Adrenal gland (tissue), 12 donors: Measurements from ENCODE around the gene TMEM88. TPM values are rescaled to one million over a fixed set of nuclear protein-coding genes. Genes with fewer than 3 reads are reported as not detected.

ENCODE experiments used
- DNase-seq, 7 donors: peaks; one replicate each; pipeline ENCODE4 v3.0.0-alpha.2; 2019 to 2020
- H3K27ac ChIP-seq, 5 donors: fragments of 200-600 bp; sonication (generic) in 4 of 5; 1 replicate in 3 of 5; 2 replicates in 2 of 5; pipeline versions ENCODE4 v1.5.1 to v1.8.0; 2016 to 2020; ENCODE audit warnings: mild to moderate bottlenecking in 1 of 5
- H3K27me3 ChIP-seq: fragments of 200-600 bp; 2 replicates; pipeline ENCODE4 v1.8.0; 2021
- H3K36me3 ChIP-seq, 2 donors: fragments of 200-600 bp; replicated peaks in 1 of 2; 1 replicate in 1 of 2; 2 replicates in 1 of 2; pipeline versions ENCODE4 v1.5.1 to v1.8.0; 2018 to 2022
- H3K4me1 ChIP-seq, 2 donors: fragments of 200-600 bp; replicated peaks in 1 of 2; 1 replicate in 1 of 2; 2 replicates in 1 of 2; pipeline versions ENCODE4 v1.5.1 to v1.8.0; 2018 to 2021
- H3K4me3 ChIP-seq, 4 donors: fragments of 200-600 bp; sonication (generic) in 3 of 4; one replicate each; pipeline ENCODE4 v1.5.1; 2016 to 2018
- H3K9me3 ChIP-seq, 3 donors: fragments of 200-600 bp; sonication (generic) in 1 of 3; replicated peaks in 1 of 3; 1 replicate in 2 of 3; 2 replicates in 1 of 3; pipeline versions ENCODE4 v1.5.1 to v1.8.0; 2016 to 2021
- POLR2A ChIP-seq, 2 donors: fragments of 450-650 bp; IDR thresholded peaks; one replicate each; pipeline ENCODE4 v1.6.1; 2017; ENCODE audit warnings: antibody characterized with exemption in 2 of 2, mild to moderate bottlenecking in 2 of 2, moderate library complexity in 1 of 2
- WGBS, 4 donors: extraction: QIAGEN DNeasy Blood & Tissue Kit in 2 of 4; methylation state at CpG; one replicate each; pipeline versions ENCODE4 v1.1.5 to v1.1.7; 2013 to 2017; 5-methylcytosine and 5-hydroxymethylcytosine counted together
- intact Hi-C, 2 donors: fragments of 100-400 bp; cut with DNase I; formaldehyde crosslinking; loops; one replicate each; pipeline versions ENCODE4 v1.14.1 to v1.15.0; 2022 to 2023
- polyA plus RNA-seq, 3 donors: library from polyadenylated mRNA; stranded (reverse); fragments of 200-250 nt in 2 of 3; fragments of 350-450 nt in 1 of 3; fragmentation: Illumina TruSeq in 1 of 3; extraction: RNeasy Lipid Tissue Mini Kit (QIAGEN cat#74804) in 1 of 3; gene quantifications; one replicate each; pipeline ENCODE4 v1.2.3, GENCODE V29; 2013 to 2014
- total RNA-seq, 9 donors: library from RNA; depleted of rRNA in 4 of 9; stranded (reverse); fragments of >200 nt in 4 of 9; fragments of 120-200 nt in 1 of 9; fragmentation: NEBNext Ultra II Directional in 1 of 9; extraction: Animal tissue kit (Norgen Biotek cat#: 25700) in 1 of 9; gene quantifications; one replicate each; pipeline versions ENCODE4 v1.1.0 to v1.2.4, GENCODE V29; 2013 to 2023
- TF ChIP-seq, protein P1 (sequence below), 6 experiments: fragments of 450-650 bp in 4 of 6; fragments of 200-600 bp in 2 of 6; sonication (generic) in 1 of 6; IDR thresholded peaks; 1 replicate in 5 of 6; 2 replicates in 1 of 6; pipeline versions ENCODE4 v1.5.1 to v1.8.0; 2016 to 2021; ENCODE audit warnings: antibody characterized with exemption in 6 of 6, mild to moderate bottlenecking in 2 of 6, moderate library complexity in 1 of 6
- donor health status: healthy with polysubstance abuse.
- donor health status: Bipolar disorder and iron deficiency.
- donor health status: DM: yes; HTN: yes; CAD: no.
- donor health status: DM: no; HTN: no; CAD: no.
- donor health status: DM: no; HTN: no; CAD: no.
- donor health status: DM: yes; HTN: yes; CAD: no.

The TMEM88 gene
- total and polyA plus RNA-seq, 12 donors, result 7.9 to 107 (median 25.1) TPM

DNA sequence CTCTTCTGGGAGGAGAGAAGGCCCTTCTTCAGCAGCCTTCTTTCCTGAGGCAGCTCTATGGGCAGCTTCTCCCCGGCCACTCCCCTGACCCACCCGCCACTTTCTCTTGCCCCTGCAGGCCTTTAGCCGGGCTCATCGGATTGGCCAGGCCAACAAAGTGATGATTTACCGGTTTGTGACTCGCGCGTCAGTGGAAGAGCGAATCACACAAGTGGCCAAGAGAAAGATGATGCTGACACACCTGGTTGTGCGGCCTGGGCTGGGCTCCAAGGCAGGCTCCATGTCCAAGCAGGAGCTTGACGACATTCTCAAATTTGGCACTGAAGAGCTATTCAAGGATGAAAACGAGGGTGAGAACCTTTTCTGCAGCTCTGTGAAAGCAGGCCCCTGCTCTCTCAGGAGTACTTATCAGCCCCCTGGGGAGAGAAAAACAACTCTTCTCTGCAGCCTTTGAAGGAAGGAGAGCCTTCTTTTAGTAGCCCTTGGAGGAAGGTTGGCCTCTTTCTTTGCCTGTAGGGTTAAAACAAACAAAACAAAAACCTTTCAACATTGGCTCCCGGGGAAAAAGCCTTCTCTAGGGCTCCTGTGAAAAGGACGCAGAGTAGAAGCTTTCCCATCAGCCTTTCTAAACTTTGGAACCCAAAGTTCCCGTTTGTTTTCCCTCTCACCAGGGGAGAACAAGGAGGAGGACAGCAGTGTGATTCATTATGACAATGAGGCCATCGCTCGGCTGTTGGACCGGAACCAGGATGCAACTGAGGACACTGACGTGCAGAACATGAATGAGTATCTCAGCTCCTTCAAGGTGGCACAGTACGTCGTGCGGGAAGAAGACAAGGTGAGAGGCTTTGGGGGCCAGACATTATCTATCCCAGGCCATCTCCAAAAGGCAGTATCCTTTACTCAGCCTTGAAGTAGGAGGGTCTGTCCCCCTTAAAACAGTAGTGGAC is 48.6 kb downstream of the TMEM88 start:
- Histone ChIP-seq H3K9me3 (no peaks in the 10 kb centered on the region), H3K27me3 (no peaks in the 10 kb centered on the region), H3K4me1 (no peaks in the 10 kb centered on the region), H3K36me3 (peaks cover 0 to 100% of the 10 kb centered on the region in 2 donors), H3K27ac (peak overlapping the region in 1 of 5 donors; percentile 38), H3K4me3 (no peak overlapping the region)
- peak in 5 of 7 donors; percentile 56 to 73 (median 72) for DNase-seq
- intact Hi-C loops, result no loop called here
- TF ChIP-seq POLR2A (IDR thresholded peaks at IDR 0.05), result no peak
- TF ChIP-seq, protein P1, sequence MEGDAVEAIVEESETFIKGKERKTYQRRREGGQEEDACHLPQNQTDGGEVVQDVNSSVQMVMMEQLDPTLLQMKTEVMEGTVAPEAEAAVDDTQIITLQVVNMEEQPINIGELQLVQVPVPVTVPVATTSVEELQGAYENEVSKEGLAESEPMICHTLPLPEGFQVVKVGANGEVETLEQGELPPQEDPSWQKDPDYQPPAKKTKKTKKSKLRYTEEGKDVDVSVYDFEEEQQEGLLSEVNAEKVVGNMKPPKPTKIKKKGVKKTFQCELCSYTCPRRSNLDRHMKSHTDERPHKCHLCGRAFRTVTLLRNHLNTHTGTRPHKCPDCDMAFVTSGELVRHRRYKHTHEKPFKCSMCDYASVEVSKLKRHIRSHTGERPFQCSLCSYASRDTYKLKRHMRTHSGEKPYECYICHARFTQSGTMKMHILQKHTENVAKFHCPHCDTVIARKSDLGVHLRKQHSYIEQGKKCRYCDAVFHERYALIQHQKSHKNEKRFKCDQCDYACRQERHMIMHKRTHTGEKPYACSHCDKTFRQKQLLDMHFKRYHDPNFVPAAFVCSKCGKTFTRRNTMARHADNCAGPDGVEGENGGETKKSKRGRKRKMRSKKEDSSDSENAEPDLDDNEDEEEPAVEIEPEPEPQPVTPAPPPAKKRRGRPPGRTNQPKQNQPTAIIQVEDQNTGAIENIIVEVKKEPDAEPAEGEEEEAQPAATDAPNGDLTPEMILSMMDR (IDR thresholded peaks at IDR 0.05), result no peak
- WGBS, 4 donors, result 63 to 65% (median 64%) methylated on average over 17 to 22 of the region's 22 CpGs

Other genes starting within 250 kb of the TMEM88 start
- 10 to 100 TPM; 35.6 to 68.6 (median 45.5) TPM for gene FXR2, start 240.2 kb upstream of the TMEM88 start, total RNA-seq
- 10 to 100 TPM; 42.2 to 73.1 (median 42.4) TPM for gene FXR2, start 240.2 kb upstream of the TMEM88 start, polyA plus RNA-seq
- 100 to 1,000 TPM; 165 to 403 (median 233) TPM for gene SAT2, start 227.2 kb upstream of the TMEM88 start, total RNA-seq
- gene SAT2, start 227.2 kb upstream of the TMEM88 start, polyA plus RNA-seq, result 100 to 1,000 TPM; 190 to 700 (median 511) TPM
- gene SHBG, start 224.9 kb upstream of the TMEM88 start, total RNA-seq, result 1 to 10 TPM in 8 of 9 donors, under 1 TPM in 1; 0.30 to 2.9 (median 1.9) TPM
- gene SHBG, start 224.9 kb upstream of the TMEM88 start, polyA plus RNA-seq, result 1 to 10 TPM; 1.2 to 3.8 (median 2.0) TPM
- gene ATP1B2, start 204.1 kb upstream of the TMEM88 start, total RNA-seq, result 10 to 100 TPM in 5 of 9 donors, 1 to 10 TPM in 4; 1.2 to 32.6 (median 14.5) TPM
- 1 to 10 TPM; 7.9 to 9.2 (median 8.5) TPM for gene ATP1B2, start 204.1 kb upstream of the TMEM88 start, polyA plus RNA-seq
- 10 to 100 TPM in 8 of 9 donors, 1 to 10 TPM in 1; 9.7 to 85.9 (median 28.3) TPM for gene TP53, start 167.6 kb upstream of the TMEM88 start, total RNA-seq
- 10 to 100 TPM; 13.4 to 19.9 (median 17.4) TPM for gene TP53, start 167.6 kb upstream of the TMEM88 start, polyA plus RNA-seq
- gene WRAP53, start 166.6 kb upstream of the TMEM88 start, total RNA-seq, result 10 to 100 TPM in 1 of 9 donors, 1 to 10 TPM in 8; 3.4 to 15.3 (median 6.7) TPM
- 10 to 100 TPM in 2 of 3 donors, 1 to 10 TPM in 1; 4.5 to 31.0 (median 21.1) TPM for gene WRAP53, start 166.6 kb upstream of the TMEM88 start, polyA plus RNA-seq
- gene EFNB3, start 149.9 kb upstream of the TMEM88 start, total RNA-seq, result 1 to 10 TPM in 5 of 9 donors, under 1 TPM in 3, not detected in 1; 0.26 to 1.5 (median 1.1) TPM
- gene EFNB3, start 149.9 kb upstream of the TMEM88 start, polyA plus RNA-seq, result 1 to 10 TPM in 2 of 3 donors, under 1 TPM in 1; 0.61 to 4.3 (median 1.2) TPM
- gene DNAH2, start 137.3 kb upstream of the TMEM88 start, total RNA-seq, result under 1 TPM; 0.04 to 0.26 (median 0.11) TPM
- gene DNAH2, start 137.3 kb upstream of the TMEM88 start, polyA plus RNA-seq, result under 1 TPM; 0.02 to 0.08 (median 0.07) TPM
- gene KDM6B, start 20.8 kb upstream of the TMEM88 start, total RNA-seq, result 10 to 100 TPM in 5 of 9 donors, 1 to 10 TPM in 4; 3.1 to 31.2 (median 11.8) TPM
- 10 to 100 TPM in 2 of 3 donors, 1 to 10 TPM in 1; 2.2 to 35.9 (median 10.6) TPM for gene KDM6B, start 20.8 kb upstream of the TMEM88 start, polyA plus RNA-seq
- 100 to 1,000 TPM in 8 of 9 donors, 10 to 100 TPM in 1; 96.2 to 281 (median 124) TPM for gene NAA38, start 2.5 kb downstream of the TMEM88 start, total RNA-seq
- 100 to 1,000 TPM in 2 of 3 donors, 10 to 100 TPM in 1; 34.5 to 424 (median 329) TPM for gene NAA38, start 2.5 kb downstream of the TMEM88 start, polyA plus RNA-seq
- gene CYB5D1, start 2.9 kb downstream of the TMEM88 start, total RNA-seq, result 10 to 100 TPM in 8 of 9 donors, 1 to 10 TPM in 1; 9.1 to 24.4 (median 17.6) TPM
- 10 to 100 TPM in 2 of 3 donors, 1 to 10 TPM in 1; 6.5 to 36.8 (median 10.2) TPM for gene CYB5D1, start 2.9 kb downstream of the TMEM88 start, polyA plus RNA-seq
- gene CHD3, start 33.7 kb downstream of the TMEM88 start, total RNA-seq, result 100 to 1,000 TPM in 2 of 9 donors, 10 to 100 TPM in 7; 53.1 to 123 (median 90.9) TPM
- 100 to 1,000 TPM in 2 of 3 donors, 10 to 100 TPM in 1; 43.8 to 326 (median 104) TPM for gene CHD3, start 33.7 kb downstream of the TMEM88 start, polyA plus RNA-seq
- gene RNF227, start 61.2 kb downstream of the TMEM88 start, total RNA-seq, result 10 to 100 TPM in 1 of 9 donors, 1 to 10 TPM in 8; 1.1 to 17.3 (median 2.9) TPM
- 1 to 10 TPM; 1.7 to 5.2 (median 3.3) TPM for gene RNF227, start 61.2 kb downstream of the TMEM88 start, polyA plus RNA-seq
- gene KCNAB3, start 74.8 kb downstream of the TMEM88 start, total RNA-seq, result 1 to 10 TPM in 2 of 9 donors, under 1 TPM in 5, not detected in 2; 0.12 to 1.9 (median 0.41) TPM
- gene KCNAB3, start 74.8 kb downstream of the TMEM88 start, polyA plus RNA-seq, result 1 to 10 TPM in 2 of 3 donors, under 1 TPM in 1; 0.27 to 4.2 (median 3.4) TPM
- gene TRAPPC1, start 76.9 kb downstream of the TMEM88 start, total RNA-seq, result 100 to 1,000 TPM in 4 of 9 donors, 10 to 100 TPM in 5; 32.2 to 161 (median 86.0) TPM
- 100 to 1,000 TPM; 131 to 220 (median 166) TPM for gene TRAPPC1, start 76.9 kb downstream of the TMEM88 start, polyA plus RNA-seq
- gene CNTROB, start 77.1 kb downstream of the TMEM88 start, total RNA-seq, result 10 to 100 TPM; 11.8 to 27.1 (median 18.4) TPM
- 10 to 100 TPM; 14.8 to 85.2 (median 48.1) TPM for gene CNTROB, start 77.1 kb downstream of the TMEM88 start, polyA plus RNA-seq
- not detected for gene GUCY2D, start 147.5 kb downstream of the TMEM88 start, total RNA-seq
- not detected for gene GUCY2D, start 147.5 kb downstream of the TMEM88 start, polyA plus RNA-seq
- gene ALOX15B, start 184.0 kb downstream of the TMEM88 start, total RNA-seq, result 1 to 10 TPM in 8 of 9 donors, not detected in 1; 2.0 to 9.8 (median 4.6) TPM
- gene ALOX15B, start 184.0 kb downstream of the TMEM88 start, polyA plus RNA-seq, result 1 to 10 TPM; 1.1 to 5.8 (median 2.0) TPM
- gene ALOX12B, start 232.7 kb downstream of the TMEM88 start, total RNA-seq, result not detected
- not detected for gene ALOX12B, start 232.7 kb downstream of the TMEM88 start, polyA plus RNA-seq